T-helper 1 cell treated with Interleukin-12 subunit alpha and Interleukin-12 subunit beta and Interleukin-4 antibody, amounts not matched to agents 30 μg/mL and 1 μg/mL, for 36 hours (primary cell): ENCODE data around the gene FHIT.

Experiments
- H3K27ac Mint-ChIP-seq: one replicate; pipeline ENCODE4 v1.8.0; 2021; ENCODE audit warnings: mild to moderate bottlenecking, mixed read lengths
- H3K27me3 Mint-ChIP-seq: one replicate; pipeline ENCODE4 v1.8.0; 2021; ENCODE audit warnings: low read depth, mixed read lengths
- H3K36me3 Mint-ChIP-seq: one replicate; pipeline ENCODE4 v1.8.0; 2021; ENCODE audit warnings: low read depth, mixed read lengths
- H3K4me1 Mint-ChIP-seq: one replicate; pipeline ENCODE4 v1.8.0; 2021; ENCODE audit warnings: low read depth, mixed read lengths
- H3K4me3 Mint-ChIP-seq: one replicate; pipeline ENCODE4 v1.8.0; 2021; ENCODE audit warnings: mild to moderate bottlenecking, moderate library complexity, mixed read lengths
- H3K9me3 Mint-ChIP-seq: one replicate; pipeline ENCODE4 v1.8.0; 2021; ENCODE audit warnings: mixed read lengths

Gene FHIT

DNA sequence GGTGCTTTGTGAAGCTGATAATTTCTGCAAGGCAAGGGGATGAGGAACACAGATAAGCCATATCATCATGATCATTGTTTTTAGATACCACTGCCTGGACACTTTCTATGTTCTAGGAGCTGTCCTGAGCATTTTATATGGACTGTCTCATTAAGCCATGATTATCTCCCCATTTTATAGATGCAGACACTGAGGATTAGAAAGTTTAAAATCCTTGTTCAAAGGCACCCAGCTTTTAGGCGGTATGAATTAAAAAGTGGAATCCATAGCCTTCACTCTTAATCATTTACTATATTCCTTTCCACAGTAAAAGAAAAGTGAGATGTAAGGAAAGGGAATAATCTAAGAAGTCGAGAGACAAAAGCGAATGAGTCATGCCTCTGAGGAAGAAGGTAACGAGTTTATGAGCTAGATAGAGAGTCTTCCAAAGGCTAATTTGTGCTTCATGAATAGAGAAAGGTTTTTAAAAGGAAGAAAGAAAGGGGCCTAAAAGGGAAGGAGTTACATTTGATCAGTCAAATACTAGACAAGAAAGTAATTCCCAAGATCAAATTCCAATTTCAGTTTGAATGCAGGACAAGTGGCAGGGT, 856.0 kb downstream of the FHIT start:
- no peak overlapping the region for H3K4me3 Mint-ChIP-seq
- peaks cover 7% of the 10 kb centered on the region for H3K9me3 Mint-ChIP-seq
- H3K4me1 Mint-ChIP-seq: peaks cover 7% of the 10 kb centered on the region
- H3K36me3 Mint-ChIP-seq: peaks cover 2% of the 10 kb centered on the region
- H3K27me3 Mint-ChIP-seq: no peaks in the 10 kb centered on the region
- H3K27ac Mint-ChIP-seq: no peak overlapping the region

DNA sequence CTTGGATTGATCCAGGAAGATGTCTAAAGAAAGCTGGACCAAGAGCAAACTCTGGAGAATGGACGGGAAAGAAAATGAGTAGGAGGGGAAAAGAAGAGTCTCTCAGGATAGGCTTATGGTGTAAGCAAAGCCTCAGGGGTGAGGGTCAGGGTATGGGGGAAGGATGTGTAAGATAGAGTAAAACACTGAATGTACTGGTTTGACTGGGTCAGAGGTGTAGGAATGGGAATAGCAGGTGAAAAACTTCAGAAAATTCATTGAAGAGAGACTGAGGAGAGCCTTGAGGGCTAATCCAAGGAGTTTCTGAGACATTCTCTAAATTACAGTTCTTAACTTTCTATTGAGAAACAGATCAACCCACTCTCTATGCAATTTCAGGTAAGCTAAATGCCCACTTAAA, 857.3 kb downstream of the FHIT start:
- H3K27me3 Mint-ChIP-seq: no peaks in the 10 kb centered on the region
- H3K4me3 Mint-ChIP-seq: no peak overlapping the region
- peaks cover 7% of the 10 kb centered on the region for H3K9me3 Mint-ChIP-seq
- H3K27ac Mint-ChIP-seq: no peak overlapping the region
- H3K4me1 Mint-ChIP-seq: no peaks in the 10 kb centered on the region
- H3K36me3 Mint-ChIP-seq: peaks cover 2% of the 10 kb centered on the region

DNA sequence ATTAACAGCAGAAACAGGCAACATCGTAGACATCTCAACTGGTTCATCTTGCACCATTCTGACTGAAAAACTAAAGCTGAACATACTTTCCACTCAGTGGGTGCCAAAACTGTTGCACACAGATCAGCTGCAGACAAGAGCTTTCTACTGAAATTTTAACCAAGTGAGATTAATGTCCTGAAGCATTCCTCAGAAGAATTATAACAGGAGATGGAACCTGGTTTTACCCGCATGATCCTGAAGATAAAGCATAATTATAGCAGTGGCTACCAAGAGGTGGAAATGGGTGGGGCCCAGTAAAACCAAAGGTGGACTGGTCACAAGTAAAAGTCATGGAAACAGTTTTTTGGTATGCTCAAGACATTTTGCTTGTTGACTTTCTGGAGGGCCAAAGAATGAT, 858.8 kb downstream of the FHIT start:
- H3K9me3 Mint-ChIP-seq: no peaks in the 10 kb centered on the region

DNA sequence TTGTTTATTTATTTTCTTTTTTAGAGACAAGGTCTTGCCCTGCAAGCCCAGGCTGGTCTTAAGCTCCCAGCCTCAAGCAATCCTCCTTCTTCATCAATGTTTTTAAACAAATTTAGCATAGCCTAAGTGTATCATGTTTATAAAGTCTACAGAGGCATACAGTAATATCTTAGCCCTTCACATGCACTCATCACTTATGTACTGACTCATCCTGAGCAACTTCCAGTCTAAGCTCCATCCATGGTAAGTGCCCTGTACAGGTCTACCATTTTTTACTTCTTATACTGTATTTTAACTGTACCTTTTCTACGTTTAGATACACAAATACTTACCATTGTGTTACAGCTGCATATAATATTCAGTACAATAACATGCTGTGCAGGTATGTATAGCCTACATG, 860.0 kb downstream of the FHIT start:
- no peak overlapping the region for H3K27ac Mint-ChIP-seq
- no peak overlapping the region for H3K4me3 Mint-ChIP-seq
- peaks cover 2% of the 10 kb centered on the region for H3K36me3 Mint-ChIP-seq
- H3K27me3 Mint-ChIP-seq: no peaks in the 10 kb centered on the region
- no peaks in the 10 kb centered on the region for H3K4me1 Mint-ChIP-seq
- no peaks in the 10 kb centered on the region for H3K9me3 Mint-ChIP-seq

More for the DNA sequence above, 858.8 kb downstream of the FHIT start:
- Mint-ChIP-seq H3K27ac (no peak overlapping the region), H3K27me3 (no peaks in the 10 kb centered on the region), H3K4me3 (no peak overlapping the region), H3K36me3 (peaks cover 2% of the 10 kb centered on the region), H3K4me1 (no peaks in the 10 kb centered on the region)

DNA sequence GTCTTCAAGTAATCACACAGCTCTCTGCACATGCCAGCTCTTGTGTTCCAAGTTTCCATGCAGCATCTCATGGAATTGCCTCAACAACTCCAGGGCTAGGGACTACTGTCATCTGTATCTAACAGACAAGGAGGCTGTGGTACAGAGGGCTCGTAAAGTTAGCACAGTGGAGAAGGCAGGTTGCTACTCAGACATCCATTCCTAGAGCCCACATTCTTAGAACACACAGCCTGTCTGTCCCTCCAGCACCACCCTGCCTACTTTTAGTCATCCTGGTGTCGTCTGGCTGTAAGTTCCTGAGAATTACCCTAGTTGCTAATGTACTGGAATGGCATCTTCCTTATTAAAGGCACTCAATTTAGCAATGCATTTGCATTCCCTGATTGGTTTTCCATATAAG, 862.5 kb downstream of the FHIT start:
- Mint-ChIP-seq H3K4me1 (no peaks in the 10 kb centered on the region), H3K4me3 (no peak overlapping the region), H3K27me3 (no peaks in the 10 kb centered on the region), H3K36me3 (peaks cover 2% of the 10 kb centered on the region), H3K9me3 (no peaks in the 10 kb centered on the region), H3K27ac (no peak overlapping the region)

- no peaks in the 10 kb centered on the region for H3K9me3 Mint-ChIP-seq
Measured at GRCh38 chr3:60386306-60386705, 864.9 kb downstream of the FHIT start.

GRCh38 chr3:60384341-60384740, 866.9 kb downstream of the FHIT start:
- no peaks in the 10 kb centered on the region for H3K4me1 Mint-ChIP-seq
- H3K27me3 Mint-ChIP-seq: no peaks in the 10 kb centered on the region

More at GRCh38 chr3:60386306-60386705, 864.9 kb downstream of the FHIT start:
- Mint-ChIP-seq H3K4me3 (no peak overlapping the region), H3K27me3 (no peaks in the 10 kb centered on the region), H3K27ac (no peak overlapping the region), H3K36me3 (peaks cover under 1% of the 10 kb centered on the region), H3K4me1 (no peaks in the 10 kb centered on the region)

GRCh38 chr3:60383345-60383744, 867.9 kb downstream of the FHIT start:
- no peak overlapping the region for H3K4me3 Mint-ChIP-seq
- no peak overlapping the region for H3K27ac Mint-ChIP-seq
- H3K4me1 Mint-ChIP-seq: no peaks in the 10 kb centered on the region
- no peaks in the 10 kb centered on the region for H3K27me3 Mint-ChIP-seq
- H3K9me3 Mint-ChIP-seq: no peaks in the 10 kb centered on the region
- no peaks in the 10 kb centered on the region for H3K36me3 Mint-ChIP-seq

More at GRCh38 chr3:60384341-60384740, 866.9 kb downstream of the FHIT start:
- no peaks in the 10 kb centered on the region for H3K9me3 Mint-ChIP-seq
- H3K4me3 Mint-ChIP-seq: no peak overlapping the region
- no peaks in the 10 kb centered on the region for H3K36me3 Mint-ChIP-seq
- H3K27ac Mint-ChIP-seq: no peak overlapping the region

DNA sequence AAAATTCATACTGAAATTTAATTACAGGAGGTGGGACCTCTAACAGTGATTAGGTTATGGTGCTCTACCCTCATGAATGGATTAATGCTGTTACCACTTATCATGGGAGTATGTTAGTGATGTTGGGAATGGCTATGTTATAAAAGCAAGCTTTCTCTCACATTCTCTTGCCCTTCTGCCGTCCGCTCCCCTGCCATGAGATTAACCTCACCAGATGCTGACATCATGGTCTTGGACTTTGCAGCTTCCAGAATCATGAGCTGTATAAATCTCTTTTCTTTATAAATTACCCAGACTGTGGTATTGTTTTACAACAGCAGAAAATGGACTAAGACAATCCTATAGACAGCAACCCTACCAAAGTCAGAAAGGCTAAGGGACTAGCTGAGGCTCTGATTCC, 884.8 kb downstream of the FHIT start:
- H3K4me1 Mint-ChIP-seq: peaks cover 13% of the 10 kb centered on the region
- no peak overlapping the region for H3K27ac Mint-ChIP-seq
- no peak overlapping the region for H3K4me3 Mint-ChIP-seq
- H3K36me3 Mint-ChIP-seq: peaks cover 12% of the 10 kb centered on the region
- peaks cover 11% of the 10 kb centered on the region for H3K9me3 Mint-ChIP-seq
- no peaks in the 10 kb centered on the region for H3K27me3 Mint-ChIP-seq

GRCh38 chr3:60365360-60365759, 885.9 kb downstream of the FHIT start:
- H3K9me3 Mint-ChIP-seq: peaks cover 12% of the 10 kb centered on the region
- peaks cover 13% of the 10 kb centered on the region for H3K4me1 Mint-ChIP-seq
- H3K36me3 Mint-ChIP-seq: peaks cover 12% of the 10 kb centered on the region
- no peak overlapping the region for H3K27ac Mint-ChIP-seq
- H3K27me3 Mint-ChIP-seq: no peaks in the 10 kb centered on the region
- no peak overlapping the region for H3K4me3 Mint-ChIP-seq

DNA sequence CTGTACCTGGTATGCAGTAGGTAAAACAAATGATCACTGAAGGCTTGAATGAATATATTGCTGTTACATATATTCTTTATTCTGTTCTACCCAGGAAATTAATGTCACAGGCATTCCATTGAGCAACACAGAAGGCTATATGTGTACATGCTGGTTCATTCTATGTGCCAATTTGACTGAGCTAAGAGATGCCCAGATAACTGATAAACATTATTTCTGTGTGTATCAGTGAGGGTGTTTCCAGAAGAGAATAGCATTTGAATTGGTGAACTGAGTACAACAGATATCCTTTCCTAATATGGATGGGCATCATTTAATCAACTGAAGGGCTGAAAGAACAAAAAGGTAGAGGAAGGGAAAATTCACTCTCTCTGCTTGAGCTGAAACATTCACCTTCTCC, 886.8 kb downstream of the FHIT start:
- Mint-ChIP-seq H3K9me3 (peaks cover 11% of the 10 kb centered on the region), H3K36me3 (peaks cover 10% of the 10 kb centered on the region), H3K4me1 (peaks cover 13% of the 10 kb centered on the region), H3K4me3 (no peak overlapping the region), H3K27ac (no peak overlapping the region), H3K27me3 (no peaks in the 10 kb centered on the region)

- H3K27ac Mint-ChIP-seq: no peak overlapping the region
- peaks cover 8% of the 10 kb centered on the region for H3K36me3 Mint-ChIP-seq
- no peaks in the 10 kb centered on the region for H3K27me3 Mint-ChIP-seq
- H3K4me3 Mint-ChIP-seq: no peak overlapping the region
- peaks cover 11% of the 10 kb centered on the region for H3K9me3 Mint-ChIP-seq
- peaks cover 13% of the 10 kb centered on the region for H3K4me1 Mint-ChIP-seq
Measured at GRCh38 chr3:60363817-60364216, 887.4 kb downstream of the FHIT start.

- Mint-ChIP-seq H3K36me3 (peaks cover 5% of the 10 kb centered on the region), H3K27ac (no peak overlapping the region), H3K4me3 (no peak overlapping the region), H3K4me1 (no peaks in the 10 kb centered on the region), H3K9me3 (peaks cover 4% of the 10 kb centered on the region), H3K27me3 (no peaks in the 10 kb centered on the region)
Measured at GRCh38 chr3:60355825-60356224, 895.4 kb downstream of the FHIT start.

DNA sequence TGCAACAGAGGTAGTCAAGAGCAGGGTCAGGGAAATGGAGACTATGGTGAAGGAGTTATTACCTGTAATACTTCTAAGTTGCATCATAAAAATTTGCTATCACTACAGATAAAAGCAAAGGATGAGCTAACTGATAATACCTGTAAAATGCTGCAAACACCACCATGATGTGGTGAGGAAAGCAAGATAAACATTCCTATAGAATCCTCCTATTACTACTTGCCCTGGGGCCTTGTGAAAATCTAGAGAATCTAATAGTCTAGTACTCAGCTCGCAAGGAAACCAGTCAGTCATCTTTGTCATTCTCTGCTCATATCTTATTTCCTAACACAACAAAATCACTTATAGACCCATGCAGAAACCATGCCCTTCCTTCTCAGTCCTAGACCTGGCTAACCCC, 899.8 kb downstream of the FHIT start:
- H3K9me3 Mint-ChIP-seq: peaks cover 4% of the 10 kb centered on the region
- no peaks in the 10 kb centered on the region for H3K4me1 Mint-ChIP-seq
- H3K27ac Mint-ChIP-seq: no peak overlapping the region
- H3K36me3 Mint-ChIP-seq: no peaks in the 10 kb centered on the region
- no peak overlapping the region for H3K4me3 Mint-ChIP-seq
- H3K27me3 Mint-ChIP-seq: no peaks in the 10 kb centered on the region

DNA sequence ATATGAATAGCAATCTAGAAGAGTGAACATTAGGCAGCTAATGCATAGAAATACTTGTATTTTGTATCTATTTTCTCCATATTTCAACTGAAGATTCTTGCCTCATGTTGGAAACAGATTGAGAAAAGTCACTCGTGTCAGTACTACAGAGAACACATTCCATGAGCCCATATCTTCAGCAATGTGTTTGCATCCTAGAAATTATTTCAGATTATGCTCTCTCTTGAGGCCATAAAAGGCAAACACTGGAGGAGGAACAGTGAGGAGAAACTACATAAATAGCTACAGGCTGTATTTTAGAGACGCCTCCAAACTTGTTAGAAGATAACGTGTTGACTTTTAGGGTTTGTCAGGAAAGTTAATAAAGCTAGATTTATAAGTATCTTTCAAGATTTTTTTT, 906.9 kb downstream of the FHIT start:
- Mint-ChIP-seq H3K9me3 (peaks cover 3% of the 10 kb centered on the region), H3K4me1 (no peaks in the 10 kb centered on the region), H3K36me3 (peaks cover 2% of the 10 kb centered on the region), H3K27me3 (no peaks in the 10 kb centered on the region), H3K4me3 (no peak overlapping the region), H3K27ac (no peak overlapping the region)

DNA sequence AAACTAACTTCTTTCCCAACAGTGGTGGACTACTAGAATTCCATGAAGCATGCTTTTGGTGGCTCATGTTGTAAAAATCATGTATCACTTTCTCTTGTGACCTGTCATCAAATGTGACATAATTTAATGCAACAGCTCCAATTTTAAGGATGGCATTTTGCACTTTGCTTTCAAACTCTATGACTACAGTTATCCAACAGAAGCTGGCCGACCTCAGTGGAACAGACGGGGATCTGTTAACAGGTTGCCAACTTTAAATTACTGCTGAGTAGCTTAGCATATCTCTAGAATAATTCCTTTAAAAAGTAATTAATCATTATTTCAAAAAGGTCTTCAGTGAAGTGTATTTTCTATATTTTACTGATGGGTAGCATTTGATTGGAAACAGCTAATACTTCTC, 907.4 kb downstream of the FHIT start:
- Mint-ChIP-seq H3K4me3 (no peak overlapping the region), H3K27ac (no peak overlapping the region), H3K27me3 (no peaks in the 10 kb centered on the region), H3K9me3 (peaks cover 6% of the 10 kb centered on the region), H3K36me3 (peaks cover 2% of the 10 kb centered on the region), H3K4me1 (no peaks in the 10 kb centered on the region)
